ENCODE results near the gene TXNDC2. TPM values are rescaled to one million over a fixed set of nuclear protein-coding genes. Genes with fewer than 3 reads are reported as not detected.

TXNDC2 gene
- total and polyA plus RNA-seq, 9 of the 15 experiments (the other 6 are each of a cell fraction or from before 2014, with no cell fraction given): 1.2 to 4.9 (median 2.3) TPM

- peak in 1 of 3 experiments; percentile 22; a peak in 2 of 6 replicates for TF ChIP-seq ZBTB11 (CRISPR knock-in tag; IDR thresholded peaks at IDR 0.05)
- TF ChIP-seq HDAC6 (IDR thresholded peaks at IDR 0.05; ENCODE audit: low read depth, low read length): no peak
- no peak for TF ChIP-seq ZBTB12 (CRISPR knock-in tag; IDR thresholded peaks at IDR 0.05)
- no peak for TF ChIP-seq IRF1 (CRISPR knock-in tag; IDR thresholded peaks at IDR 0.05; ENCODE audit: borderline replicate concordance)
- TF ChIP-seq SMARCB1 (IDR thresholded peaks at IDR 0.05; ENCODE audit: insufficient read length, low read depth): peak; percentile 39
- TF ChIP-seq, protein P1, sequence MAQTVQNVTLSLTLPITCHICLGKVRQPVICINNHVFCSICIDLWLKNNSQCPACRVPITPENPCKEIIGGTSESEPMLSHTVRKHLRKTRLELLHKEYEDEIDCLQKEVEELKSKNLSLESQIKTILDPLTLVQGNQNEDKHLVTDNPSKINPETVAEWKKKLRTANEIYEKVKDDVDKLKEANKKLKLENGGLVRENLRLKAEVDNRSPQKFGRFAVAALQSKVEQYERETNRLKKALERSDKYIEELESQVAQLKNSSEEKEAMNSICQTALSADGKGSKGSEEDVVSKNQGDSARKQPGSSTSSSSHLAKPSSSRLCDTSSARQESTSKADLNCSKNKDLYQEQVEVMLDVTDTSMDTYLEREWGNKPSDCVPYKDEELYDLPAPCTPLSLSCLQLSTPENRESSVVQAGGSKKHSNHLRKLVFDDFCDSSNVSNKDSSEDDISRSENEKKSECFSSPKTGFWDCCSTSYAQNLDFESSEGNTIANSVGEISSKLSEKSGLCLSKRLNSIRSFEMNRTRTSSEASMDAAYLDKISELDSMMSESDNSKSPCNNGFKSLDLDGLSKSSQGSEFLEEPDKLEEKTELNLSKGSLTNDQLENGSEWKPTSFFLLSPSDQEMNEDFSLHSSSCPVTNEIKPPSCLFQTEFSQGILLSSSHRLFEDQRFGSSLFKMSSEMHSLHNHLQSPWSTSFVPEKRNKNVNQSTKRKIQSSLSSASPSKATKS (CRISPR knock-in tag; IDR thresholded peaks at IDR 0.05): no peak
- TF ChIP-seq, protein P2, sequence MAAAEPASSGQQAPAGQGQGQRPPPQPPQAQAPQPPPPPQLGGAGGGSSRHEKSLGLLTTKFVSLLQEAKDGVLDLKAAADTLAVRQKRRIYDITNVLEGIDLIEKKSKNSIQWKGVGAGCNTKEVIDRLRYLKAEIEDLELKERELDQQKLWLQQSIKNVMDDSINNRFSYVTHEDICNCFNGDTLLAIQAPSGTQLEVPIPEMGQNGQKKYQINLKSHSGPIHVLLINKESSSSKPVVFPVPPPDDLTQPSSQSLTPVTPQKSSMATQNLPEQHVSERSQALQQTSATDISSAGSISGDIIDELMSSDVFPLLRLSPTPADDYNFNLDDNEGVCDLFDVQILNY (CRISPR knock-in tag; IDR thresholded peaks at IDR 0.05): no peak
- TF ChIP-seq PYGO2 (tag; IDR thresholded peaks at IDR 0.05): no peak
- TF ChIP-seq, protein P3, sequence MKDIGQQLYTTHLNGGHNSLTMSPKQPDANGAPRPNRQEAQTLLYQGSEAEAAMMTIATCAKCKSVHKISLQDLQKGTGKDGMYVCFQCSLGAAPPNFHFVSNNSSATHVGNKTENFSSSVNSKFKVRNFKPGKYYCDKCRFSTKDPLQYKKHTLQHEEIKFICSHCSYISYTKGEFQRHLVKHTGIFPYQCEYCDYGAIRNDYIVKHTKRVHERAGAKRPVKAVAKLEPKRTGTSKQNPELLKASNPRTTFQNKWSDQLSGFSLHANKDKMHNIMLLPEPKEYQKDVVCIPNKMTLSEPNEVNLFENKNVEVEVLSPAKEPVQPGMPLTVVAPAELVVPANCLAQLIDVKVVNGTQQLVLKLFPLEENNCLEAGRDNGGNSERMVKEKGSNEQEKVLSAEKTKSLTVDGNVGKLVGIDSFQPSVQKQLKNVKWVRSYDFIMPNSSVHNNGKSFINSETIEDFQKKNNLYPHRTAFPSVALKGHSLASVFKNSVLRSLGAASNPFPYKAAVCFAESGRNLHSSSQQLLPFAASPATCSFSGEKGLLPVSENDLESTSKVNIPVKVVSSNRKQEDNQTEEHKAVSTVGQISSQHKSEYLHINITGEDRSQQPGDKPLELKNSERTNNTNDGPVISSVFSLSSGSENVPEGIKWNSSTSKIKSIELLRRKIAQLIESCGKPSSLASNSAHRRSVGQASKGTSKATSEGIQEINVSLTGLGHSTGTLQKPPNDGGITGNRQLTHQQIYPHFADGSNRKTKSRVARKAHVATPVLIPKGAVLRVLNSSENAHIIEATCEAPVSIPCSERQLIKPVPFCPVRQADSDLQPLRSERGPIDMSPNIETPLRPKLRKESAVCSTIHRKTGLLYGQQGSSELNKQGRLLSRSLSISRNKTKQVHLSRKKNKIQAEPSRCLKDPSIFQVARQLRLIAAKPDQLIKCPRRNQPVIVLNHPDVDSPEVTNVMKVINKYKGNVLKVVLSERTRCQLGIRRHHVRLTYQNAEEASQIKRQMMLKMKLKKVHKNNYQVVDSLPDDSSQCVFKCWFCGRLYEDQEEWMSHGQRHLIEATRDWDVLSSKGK (CRISPR knock-in tag; IDR thresholded peaks at IDR 0.05): no peak
- no peak for TF ChIP-seq ZNF696 (CRISPR knock-in tag; conservative IDR thresholded peaks at IDR 0.05)
- TF ChIP-seq POLR3A (IDR thresholded peaks at IDR 0.05; ENCODE audit: borderline replicate concordance, extremely low read depth, insufficient read depth, insufficient read length): no peak
- no peak for TF ChIP-seq ZNF263 (CRISPR knock-in tag; IDR thresholded peaks at IDR 0.05; ENCODE audit: borderline replicate concordance)
- no peak for TF ChIP-seq ZNF354B (CRISPR knock-in tag; IDR thresholded peaks at IDR 0.05)
These were observed at the start of gene TXNDC2 (continued) for GRCh38 chr18:9885170-9886004.

All from K562 (cell line).